Adipose tissue (tissue), 3 donors: ENCODE measurements around the gene AP1S3. TPM values are rescaled to one million over a fixed set of nuclear protein-coding genes. Genes with fewer than 3 reads are reported as not detected.
"Not testable (repeated sequence)": the region's sequence is repeated elsewhere in the genome, so short reads cannot be mapped to it uniquely, and the experiment has no call there.

ENCODE experiments used
- H3K27ac ChIP-seq: one replicate; pipeline ENCODE4 v1.5.1; 2013; ENCODE audit warnings: low read depth, low read length
- WGBS, 3 donors: extraction: QIAGEN DNeasy Blood & Tissue Kit; methylation state at CpG; one replicate each; pipeline ENCODE4 v1.1.7; 2013; 5-methylcytosine and 5-hydroxymethylcytosine counted together
- polyA plus RNA-seq, 3 donors: library from polyadenylated mRNA; stranded (reverse); fragments of 200-250 nt; gene quantifications; one replicate each; pipeline ENCODE4 v1.2.3, GENCODE V29; 2013
- donor health status: healthy with polysubstance abuse.
- donor health status: Bipolar disorder and iron deficiency.
- donor health status: healthy.

The AP1S3 gene
- polyA plus RNA-seq, 3 donors, result 0.67 to 1.1 (median 0.97) TPM

DNA sequence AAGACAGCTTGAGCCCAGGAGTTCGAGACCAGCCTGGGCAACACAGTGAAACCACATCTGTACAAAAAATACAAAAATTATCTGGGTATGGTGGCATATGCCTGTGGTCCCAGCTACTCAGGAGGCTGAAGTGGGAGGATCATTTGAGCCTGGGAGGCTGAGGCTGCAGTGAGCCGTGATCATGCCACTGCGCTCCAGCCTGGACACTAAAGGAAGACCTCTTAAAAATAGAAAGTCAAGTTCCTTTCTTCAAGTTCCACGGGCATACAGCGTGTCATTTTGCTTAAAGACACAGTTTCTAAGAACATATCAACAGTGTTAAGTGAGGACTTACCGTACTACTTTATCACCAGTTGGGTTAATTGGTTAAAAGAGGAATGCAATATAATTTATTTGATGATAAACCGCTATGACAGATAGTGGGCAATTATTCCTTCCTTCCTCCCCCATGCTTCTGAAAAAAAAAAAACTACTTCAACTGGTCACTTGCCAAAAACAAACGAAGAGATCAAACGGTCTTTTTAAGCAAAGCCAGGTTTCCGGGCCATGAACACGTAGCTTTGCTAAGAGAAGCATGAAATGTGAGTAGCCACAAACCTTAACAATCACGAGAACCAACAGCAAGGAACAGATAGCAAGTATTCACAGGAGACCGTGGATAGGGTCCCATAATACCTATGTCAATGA lies 21.4 kb downstream of the AP1S3 start:
- no peak overlapping the region for H3K27ac ChIP-seq
- 62 to 69% (median 64%) methylated on average over 13 of the region's 13 CpGs for WGBS, 3 donors

DNA sequence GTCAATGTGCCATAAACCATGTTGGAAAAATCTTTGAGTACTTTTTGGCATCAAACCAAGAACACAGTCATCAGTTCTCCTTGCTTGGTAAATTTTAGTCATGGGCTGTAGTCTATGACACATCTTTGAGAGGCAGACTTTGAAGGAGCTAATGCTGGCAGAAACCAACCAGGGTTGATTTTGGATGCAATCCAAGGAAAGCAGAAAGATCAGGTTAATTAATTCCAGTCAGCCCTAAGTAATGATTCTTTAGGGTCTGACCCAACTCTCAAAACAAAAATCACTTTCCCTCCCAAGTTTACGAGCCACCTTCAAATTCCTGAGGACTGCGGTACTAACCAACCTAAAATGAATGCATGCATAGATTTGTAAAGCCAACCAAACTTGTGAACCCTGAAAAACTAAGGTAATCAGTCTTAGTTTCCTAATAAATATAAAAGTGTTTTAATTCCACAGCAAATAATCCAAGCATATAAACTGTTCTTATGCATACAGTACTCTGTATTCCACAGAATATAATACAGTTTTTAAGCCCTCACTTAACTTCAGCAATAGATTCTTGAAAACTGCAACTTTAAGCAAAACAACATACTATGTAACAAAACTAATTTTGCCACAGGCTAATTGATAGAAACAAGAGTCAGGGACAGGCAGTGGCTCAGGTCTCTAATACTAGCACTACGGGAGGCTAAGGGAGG lies 22.0 kb downstream of the AP1S3 start:
- 68 to 90% (median 89%) methylated on average over 3 of the region's 3 CpGs for WGBS, 3 donors
- no peak overlapping the region for H3K27ac ChIP-seq

DNA sequence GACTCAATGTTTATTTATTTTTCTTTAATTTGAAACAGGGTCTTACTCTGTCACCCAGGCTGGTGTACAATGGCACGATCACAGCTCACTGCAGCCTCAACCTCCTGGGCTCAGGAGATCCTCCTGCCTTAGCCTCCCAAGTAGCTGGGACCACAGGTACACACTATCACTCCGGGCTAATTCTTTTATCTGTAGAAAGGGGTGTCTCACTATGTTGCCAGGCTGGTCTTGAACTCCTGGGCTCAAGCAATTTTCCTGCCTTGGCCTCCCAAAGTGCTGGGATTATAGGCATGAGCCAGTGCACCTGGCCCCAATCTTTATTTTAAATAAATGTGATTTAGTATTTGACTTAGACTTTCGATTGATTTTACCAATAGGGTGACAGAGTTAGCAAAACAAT lies 22.6 kb downstream of the AP1S3 start:
- 72 to 93% (median 89%) methylated on average over 3 of the region's 3 CpGs for WGBS, 3 donors
- not testable (repeated sequence) for H3K27ac ChIP-seq

DNA sequence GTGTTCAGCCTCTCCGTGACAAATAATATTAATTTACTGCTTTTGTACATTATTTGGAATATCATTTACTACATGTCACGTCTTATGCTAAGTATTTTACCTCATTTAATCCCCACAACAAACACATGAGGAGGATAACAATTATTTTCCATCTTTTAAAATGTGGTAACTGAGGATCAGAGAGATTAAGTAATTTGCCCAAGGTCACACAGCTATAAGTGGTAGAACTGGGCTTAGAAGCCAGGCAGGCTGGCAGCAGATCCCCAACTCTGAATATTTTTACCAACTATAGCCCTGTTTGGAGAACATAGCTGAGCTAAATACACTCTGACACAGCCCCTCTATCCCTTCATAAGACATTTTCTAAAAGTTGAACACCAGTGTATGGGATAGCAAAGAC lies 24.1 kb downstream of the AP1S3 start:
- no peak overlapping the region for H3K27ac ChIP-seq
- 96 to 98% (median 97%) methylated on average over 2 of the region's 2 CpGs for WGBS, 3 donors

DNA sequence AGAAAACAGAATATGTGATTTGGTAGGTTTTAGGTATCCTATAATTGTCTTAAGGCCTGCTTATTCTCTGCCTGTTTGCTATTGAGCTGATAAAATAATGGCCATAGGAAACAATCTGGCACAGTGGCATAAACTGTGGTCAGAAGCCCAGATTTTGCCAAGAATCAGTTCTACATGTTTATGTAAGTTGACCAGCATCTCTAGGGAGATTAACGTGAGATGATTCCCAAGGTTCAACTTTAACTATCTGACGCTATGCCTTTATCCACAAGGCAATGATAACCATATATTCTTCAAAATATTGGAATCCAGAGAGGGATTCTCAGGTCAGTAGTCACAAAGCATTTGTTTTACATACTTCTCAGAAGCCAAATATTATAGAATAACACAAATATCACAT lies 25.6 kb downstream of the AP1S3 start:
- H3K27ac ChIP-seq, result no peak overlapping the region
- WGBS, 3 donors, result 75 to 85% (median 82%) methylated on average over 2 of the region's 2 CpGs

DNA sequence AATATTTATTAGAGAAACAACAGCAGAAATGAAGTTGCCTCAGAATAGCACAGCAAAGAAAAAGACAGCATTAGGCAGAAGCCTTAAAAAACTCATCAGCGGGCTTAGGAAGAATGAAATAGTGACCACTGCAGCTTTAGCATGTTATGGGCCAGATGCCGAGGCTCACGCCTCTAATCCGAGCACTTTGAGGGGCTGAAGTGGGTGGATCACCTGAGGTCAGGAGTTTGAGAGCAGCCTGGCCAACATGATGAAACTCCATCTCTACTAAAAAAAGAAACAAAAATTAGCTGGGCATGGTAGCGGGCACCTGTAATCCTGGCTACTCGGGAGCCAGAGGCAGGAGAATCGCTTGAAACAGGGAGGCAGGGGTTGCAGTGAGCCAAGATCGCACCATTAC lies 32.4 kb downstream of the AP1S3 start:
- H3K27ac ChIP-seq, result no peak overlapping the region
- WGBS, 3 donors, result 85 to 96% (median 89%) methylated on average over 8 of the region's 8 CpGs

DNA sequence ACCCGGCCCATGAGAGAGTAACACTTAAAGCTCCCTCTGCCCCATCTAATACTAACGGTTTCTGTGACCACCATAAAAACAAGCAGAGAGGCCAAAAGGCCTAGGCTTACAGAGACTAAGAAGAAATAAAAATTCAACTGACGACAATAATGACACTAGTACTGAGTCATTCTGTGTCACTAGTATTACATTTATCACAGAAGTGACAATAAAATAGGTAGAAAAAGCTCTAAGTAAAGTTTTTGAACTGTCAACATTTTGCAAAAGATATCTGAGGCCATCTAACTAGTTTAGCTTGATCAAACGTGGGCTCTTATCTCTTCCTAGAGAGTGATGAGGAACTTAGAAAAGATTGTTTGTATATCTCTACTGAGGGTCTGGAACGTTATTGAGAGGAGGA lies 35.6 kb downstream of the AP1S3 start:
- no peak overlapping the region for H3K27ac ChIP-seq
- 57 to 69% (median 60%) methylated on average over 5 of the region's 5 CpGs for WGBS, 3 donors

DNA sequence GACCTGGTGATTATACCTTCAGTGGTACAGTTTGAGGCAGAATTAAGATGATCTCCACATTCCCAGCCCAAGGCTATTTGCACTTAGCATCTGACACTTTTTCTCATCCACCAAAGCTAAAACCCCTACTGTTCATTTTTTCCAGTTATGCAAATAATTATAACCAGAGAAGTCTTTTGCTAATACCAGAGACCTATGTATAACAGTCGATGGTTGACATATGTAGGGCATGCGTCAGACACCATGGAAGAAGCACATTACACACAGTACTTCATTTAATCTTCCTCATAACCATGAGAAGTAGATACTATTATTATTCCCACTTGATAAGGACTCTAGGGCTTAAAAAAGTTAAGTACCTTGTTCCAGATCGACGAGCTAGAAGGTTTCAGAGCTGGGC lies 36.5 kb downstream of the AP1S3 start:
- H3K27ac ChIP-seq, result no peak overlapping the region
- 95 to 97% (median 95%) methylated on average over 4 of the region's 4 CpGs for WGBS, 3 donors

DNA sequence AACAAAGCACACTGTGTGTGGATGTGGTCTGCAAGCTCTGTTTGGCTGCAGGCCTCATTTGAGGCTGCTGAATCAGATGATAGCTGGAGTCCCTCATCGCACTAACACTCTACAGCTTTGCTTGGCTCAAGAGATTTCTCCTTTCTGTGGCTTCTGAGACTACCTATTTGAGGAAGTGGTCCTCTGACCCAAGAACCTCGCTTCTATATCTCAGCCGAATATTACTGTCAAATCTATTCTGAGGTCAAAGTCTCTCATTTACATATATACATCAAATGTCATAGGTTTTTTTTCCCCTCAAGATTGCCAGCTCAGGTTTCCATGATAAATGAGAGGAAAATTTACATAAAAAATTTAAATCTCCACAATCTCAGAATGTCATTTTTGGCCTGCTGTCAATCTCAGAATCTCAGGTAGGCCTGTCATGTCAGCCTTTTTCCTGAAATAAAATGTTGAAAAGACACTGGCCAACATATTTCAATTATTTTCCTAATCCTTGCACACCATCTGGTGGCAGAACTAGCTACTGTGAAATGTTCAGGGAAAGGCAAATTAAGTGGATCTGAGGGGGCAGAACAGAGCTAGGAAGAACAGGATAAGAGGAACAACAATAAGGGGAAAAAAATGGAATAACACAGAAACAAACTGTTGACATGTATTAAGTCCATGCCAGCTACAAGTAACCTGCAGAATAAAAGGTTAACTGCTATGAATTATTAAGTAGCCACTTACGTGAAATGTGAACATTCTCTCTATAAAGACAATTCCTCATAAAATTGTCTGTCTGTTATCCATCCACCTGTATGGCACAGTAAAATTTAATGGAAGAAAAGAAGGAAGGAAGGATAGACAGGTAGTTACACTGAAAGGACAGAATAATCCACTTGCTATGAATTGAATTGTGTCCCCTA lies 39.3 kb downstream of the AP1S3 start:
- H3K27ac ChIP-seq, result no peak overlapping the region

DNA sequence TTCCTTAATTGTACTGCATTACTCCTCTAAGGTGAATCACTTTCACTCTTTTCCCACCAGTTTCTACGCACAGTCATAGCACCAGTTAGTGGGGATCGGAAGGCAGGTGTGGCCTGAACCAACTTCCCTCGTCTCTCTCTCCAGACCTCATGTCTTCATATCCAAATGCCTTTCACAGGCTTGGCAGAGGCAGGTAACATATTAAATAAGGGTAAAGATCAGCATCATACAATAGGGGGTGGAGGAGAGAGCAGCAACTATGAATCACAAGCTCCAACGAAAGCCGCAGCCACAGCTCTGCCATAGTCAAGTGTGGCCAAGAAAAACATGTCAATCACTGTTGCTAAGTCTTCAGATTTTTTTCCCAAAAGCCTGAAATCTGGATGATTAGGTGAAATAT lies 40.3 kb downstream of the AP1S3 start:
- H3K27ac ChIP-seq, result no peak overlapping the region
- WGBS, 3 donors, result 77 to 91% (median 88%) methylated on average over 5 of the region's 5 CpGs

More for the DNA sequence above, 39.3 kb downstream of the AP1S3 start:
- WGBS, 3 donors, result 63 to 72% (median 68%) methylated on average over 4 of the region's 4 CpGs

DNA sequence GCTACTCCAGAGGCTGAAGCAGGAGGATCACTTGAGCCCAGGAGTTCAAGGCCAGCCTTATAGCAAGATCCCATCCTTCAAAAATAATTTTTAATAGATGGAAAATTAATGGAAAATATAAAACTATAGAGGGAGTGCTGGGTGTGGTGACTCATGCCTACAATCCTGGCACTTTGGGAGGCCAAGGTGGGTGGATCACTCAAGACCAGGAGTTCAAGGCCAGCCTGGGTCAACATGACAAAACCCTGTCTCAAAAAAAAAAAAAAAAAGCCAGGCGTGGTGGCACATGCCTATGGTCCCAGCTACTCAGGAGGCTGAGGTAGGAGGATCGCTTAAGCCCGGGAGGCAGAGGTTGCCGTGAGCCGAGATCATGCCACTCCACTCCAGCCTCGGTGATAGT lies 48.0 kb downstream of the AP1S3 start:
- 93 to 97% (median 97%) methylated on average over 6 of the region's 6 CpGs for WGBS, 3 donors
- no peak overlapping the region for H3K27ac ChIP-seq

DNA sequence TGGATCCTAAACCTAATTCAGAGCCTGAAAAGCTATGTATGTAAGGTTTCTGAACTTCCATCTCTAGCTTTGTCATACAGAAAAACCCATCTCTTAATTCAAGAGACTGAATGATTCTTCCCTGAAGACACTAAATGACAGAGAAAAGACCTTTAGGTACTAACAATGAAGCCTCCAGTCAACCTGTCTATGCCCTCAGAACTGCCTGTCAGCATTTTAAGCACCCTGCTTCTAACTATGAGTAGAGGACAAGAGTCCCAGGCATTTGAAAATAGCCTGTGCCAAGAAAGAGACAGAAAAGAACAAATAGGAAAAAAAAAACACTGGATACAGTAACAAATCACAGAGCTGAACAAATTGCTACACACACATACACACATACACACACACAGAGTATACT lies 48.6 kb downstream of the AP1S3 start:
- no peak overlapping the region for H3K27ac ChIP-seq

DNA sequence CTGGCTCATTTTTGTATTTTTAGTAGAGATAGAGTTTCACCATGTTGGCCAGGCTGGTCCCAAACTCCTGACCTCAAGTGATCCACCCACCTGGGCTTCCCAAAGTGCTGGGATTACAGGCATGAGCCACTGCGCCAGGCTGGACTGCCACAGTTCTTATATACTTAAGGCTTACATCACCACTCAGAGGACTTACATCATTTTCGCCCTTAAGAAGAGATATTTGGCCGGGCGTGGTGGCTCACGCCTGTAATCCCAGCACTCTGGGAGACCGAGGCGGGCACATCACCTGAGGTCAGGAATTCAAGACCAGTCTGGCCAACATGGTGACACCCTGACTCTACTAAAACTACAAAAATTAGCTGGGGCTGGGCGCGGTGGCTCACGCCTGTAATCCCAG lies 49.3 kb downstream of the AP1S3 start:
- not testable (repeated sequence) for H3K27ac ChIP-seq
- 91 to 98% (median 94%) methylated on average over 10 of the region's 10 CpGs for WGBS, 3 donors

DNA sequence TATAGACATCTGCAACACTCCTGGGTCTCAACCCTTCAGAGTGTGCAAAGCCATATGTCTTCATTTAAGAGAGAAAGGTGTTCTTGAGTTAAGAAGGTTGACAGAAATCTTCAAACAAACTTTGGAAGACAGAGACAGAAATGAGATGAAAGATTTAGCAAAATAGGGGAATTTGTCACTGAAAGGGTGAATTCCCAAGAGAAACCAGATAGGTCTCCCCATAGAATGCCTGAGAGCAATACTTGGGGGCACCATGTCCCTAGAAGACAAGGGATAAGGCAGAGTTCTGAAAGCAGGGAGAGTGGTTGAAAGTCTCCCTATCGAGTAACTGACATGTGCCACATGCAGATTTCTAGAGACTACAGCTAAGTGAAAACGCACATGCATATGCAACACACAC lies 50.0 kb downstream of the AP1S3 start:
- H3K27ac ChIP-seq, result no peak overlapping the region
- 92 to 100% (median 98%) methylated on average over 2 of the region's 2 CpGs for WGBS, 3 donors

DNA sequence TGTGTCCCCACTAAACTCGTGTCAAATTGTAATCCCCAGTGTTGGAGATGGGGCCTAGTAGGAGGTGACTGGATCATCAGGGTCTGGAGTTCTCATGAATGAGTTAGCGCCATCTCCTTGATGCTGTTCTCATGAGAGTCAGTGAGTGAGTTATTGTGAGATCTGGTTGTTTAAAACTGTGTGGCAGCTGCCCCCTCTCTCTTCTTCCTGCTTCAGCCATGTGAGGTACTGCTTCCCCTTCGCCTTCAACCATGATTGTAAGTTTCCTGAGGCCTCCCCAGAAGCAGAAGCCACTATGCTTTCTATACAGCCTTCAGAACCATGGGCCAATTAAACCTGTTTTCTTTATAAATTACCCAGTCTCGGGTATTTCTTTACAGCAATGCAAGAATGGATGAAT lies 50.4 kb downstream of the AP1S3 start:
- no peak overlapping the region for H3K27ac ChIP-seq
- WGBS, 3 donors, result 77 to 89% (median 81%) methylated on average over 4 of the region's 4 CpGs

DNA sequence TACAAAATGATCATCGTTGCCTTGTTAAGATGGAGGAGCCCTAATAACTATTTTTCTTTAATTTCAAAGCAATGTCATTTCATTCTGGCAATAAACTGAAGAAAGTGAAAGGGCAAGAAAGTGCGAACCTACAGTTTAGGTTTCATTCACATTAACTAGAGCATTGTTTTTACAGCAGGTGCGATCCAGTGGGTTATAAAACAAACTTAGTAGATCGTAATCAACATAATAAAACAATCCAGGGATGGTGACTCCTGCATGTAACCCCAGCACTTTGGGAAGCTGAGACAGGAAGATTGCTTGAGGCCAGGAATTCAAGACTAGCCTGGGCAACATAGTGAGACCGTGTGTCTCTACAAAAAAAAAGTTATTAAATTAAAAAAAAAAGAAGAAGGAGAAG lies 51.1 kb downstream of the AP1S3 start:
- H3K27ac ChIP-seq, result no peak overlapping the region
- 86 to 94% (median 87%) methylated on average over 5 of the region's 5 CpGs for WGBS, 3 donors

DNA sequence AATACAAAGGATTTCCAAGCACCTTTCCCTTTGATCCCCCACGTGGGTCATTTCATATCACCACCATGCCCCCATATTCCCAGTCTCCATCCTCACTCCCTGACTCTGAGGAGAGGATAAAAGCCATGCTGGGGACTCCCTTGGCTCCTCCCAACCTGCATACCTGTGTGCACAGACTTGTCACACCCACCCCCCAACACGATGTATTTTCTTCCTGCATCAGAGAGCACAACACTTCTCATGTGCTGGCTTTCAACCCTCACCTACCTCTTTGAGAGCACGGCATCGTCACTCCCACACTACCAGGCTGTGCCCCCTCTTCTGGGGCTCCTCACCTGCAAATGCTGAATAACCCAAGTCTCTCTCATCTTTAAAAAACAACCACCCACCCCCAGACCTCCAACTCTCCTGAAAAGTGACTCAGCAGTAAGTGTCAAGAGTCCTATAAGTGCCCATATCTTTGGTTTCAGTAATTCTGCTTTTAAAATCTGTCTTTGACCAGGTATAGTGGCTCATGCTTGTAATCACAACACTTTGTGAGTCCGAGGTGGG lies 53.1 kb downstream of the AP1S3 start:
- 87 to 89% (median 88%) methylated on average over 5 of the region's 5 CpGs for WGBS, 3 donors
- no peak overlapping the region for H3K27ac ChIP-seq

DNA sequence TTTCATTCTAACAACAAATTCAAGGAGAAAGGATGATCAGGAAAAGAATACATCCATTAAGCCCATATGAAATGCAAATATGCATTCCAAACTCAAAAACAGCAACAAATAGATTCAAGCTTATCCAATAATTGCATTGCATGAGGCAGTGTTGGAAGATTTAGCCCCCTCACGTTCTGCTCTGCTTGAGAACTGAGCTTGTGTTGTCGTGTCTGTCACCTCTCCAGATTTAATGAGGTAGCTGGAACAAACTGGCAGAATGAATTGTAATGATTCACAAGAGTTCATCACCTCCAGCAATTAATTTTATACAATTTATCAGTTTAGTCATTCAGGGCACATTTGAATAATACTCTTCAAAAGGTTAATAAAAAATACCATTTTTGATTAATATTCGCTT lies 54.8 kb downstream of the AP1S3 start:
- 82 to 89% (median 86%) methylated on average over 3 of the region's 3 CpGs for WGBS, 3 donors

DNA sequence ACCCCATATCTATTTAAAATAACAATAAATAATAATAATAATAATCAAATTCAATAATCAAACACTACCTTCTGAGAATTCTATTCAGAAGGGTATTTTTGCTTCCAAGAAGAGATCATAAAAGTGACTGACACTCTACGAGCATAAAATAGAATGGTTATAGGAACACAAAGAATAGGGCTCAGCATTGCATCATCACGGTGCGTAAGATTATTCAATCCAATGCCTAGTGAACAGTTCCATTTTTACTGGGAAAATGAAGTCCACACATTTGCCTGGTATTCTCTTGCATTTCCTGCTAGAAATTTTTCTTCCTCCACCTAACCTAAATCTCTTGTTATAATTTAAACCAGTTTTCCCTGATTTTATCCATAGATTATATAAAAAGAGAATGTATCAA lies 55.8 kb downstream of the AP1S3 start:
- H3K27ac ChIP-seq, result no peak overlapping the region
- 86 to 95% (median 88%) methylated on average over 3 of the region's 3 CpGs for WGBS, 3 donors

More for the DNA sequence above, 54.8 kb downstream of the AP1S3 start:
- no peak overlapping the region for H3K27ac ChIP-seq
